HUES64 (cell line): ENCODE results near the gene SND1.
"Not testable (repeated sequence)": the region's sequence is repeated elsewhere in the genome, so short reads cannot be mapped to it uniquely, and the experiment has no call there.

Experiments used
- H3K27ac ChIP-seq: 2 replicates; pipeline ENCODE4 v1.7.0; 2013; ENCODE audit warnings: low read depth, low read length, inconsistent platforms
- H3K27me3 ChIP-seq: 2 replicates; pipeline ENCODE4 v1.6.1; 2013; ENCODE audit warnings: mild to moderate bottlenecking, low read length; ENCODE audit not compliant: insufficient read depth
- H3K36me3 ChIP-seq: 2 replicates; pipeline ENCODE4 v1.6.1; 2013; ENCODE audit warnings: mild to moderate bottlenecking, low read length; ENCODE audit not compliant: insufficient read depth
- H3K4me1 ChIP-seq: 2 replicates; pipeline ENCODE4 v1.6.1; 2013; ENCODE audit warnings: mild to moderate bottlenecking, low read length, moderate library complexity; ENCODE audit not compliant: insufficient read depth
- H3K4me3 ChIP-seq: 2 replicates; pipeline ENCODE4 v1.5.1; 2013; ENCODE audit warnings: mild to moderate bottlenecking, low read length, moderate library complexity
- H3K9ac ChIP-seq: 2 replicates; pipeline ENCODE4 v1.6.1; 2013; ENCODE audit warnings: mild to moderate bottlenecking, low read depth, low read length
- H3K9me3 ChIP-seq: 2 replicates; pipeline ENCODE4 v1.6.1; 2013; ENCODE audit warnings: low read depth, low read length; ENCODE audit not compliant: insufficient read depth
- WGBS: fragments of 150-250, 120-280 bp; methylation state at CpG from one replicate; pipeline ENCODE4 v1.1.7; 2013; ENCODE audit warnings: missing lambda C conversion rate; 5-methylcytosine and 5-hydroxymethylcytosine counted together

SND1 gene

GRCh38 chr7:127955051-127955531, 303.1 kb downstream of the SND1 start:
- Histone ChIP-seq H3K36me3 (peaks cover 11% of the 10 kb centered on the region), H3K27me3 (no peaks in the 10 kb centered on the region), H3K9ac (no peak overlapping the region), H3K27ac (no peak overlapping the region), H3K9me3 (no peaks in the 10 kb centered on the region), H3K4me1 (peaks cover 15% of the 10 kb centered on the region), H3K4me3 (no peak overlapping the region)
- WGBS, result 95% methylated on average over 7 of the region's 7 CpGs

- Histone ChIP-seq H3K4me3 (no peak overlapping the region), H3K27ac (no peak overlapping the region), H3K27me3 (no peaks in the 10 kb centered on the region), H3K9ac (no peak overlapping the region), H3K4me1 (peaks cover 15% of the 10 kb centered on the region), H3K36me3 (peaks cover 15% of the 10 kb centered on the region), H3K9me3 (no peaks in the 10 kb centered on the region)
- 93% methylated on average over 5 of the region's 5 CpGs for WGBS
Measured at GRCh38 chr7:127957886-127958285, 305.9 kb downstream of the SND1 start.

DNA sequence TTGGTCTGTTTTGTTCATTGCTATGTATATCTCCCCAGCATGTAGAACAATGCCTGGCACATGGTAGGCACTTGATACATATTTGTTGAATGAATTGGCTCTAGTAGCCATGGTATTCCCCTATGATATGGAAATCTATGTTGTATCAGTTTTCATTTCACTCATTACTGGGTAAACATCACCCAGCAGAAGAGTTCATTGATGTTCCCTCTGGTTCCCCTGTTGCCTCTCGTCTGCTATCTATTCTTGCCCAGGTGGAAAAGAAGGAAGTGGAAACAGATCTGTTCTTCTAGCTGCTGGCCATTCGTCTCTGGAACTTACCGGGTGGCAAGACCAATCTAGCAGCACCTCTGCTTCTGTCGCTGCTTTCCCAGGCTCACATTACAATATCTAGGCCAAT, 307.8 kb downstream of the SND1 start:
- H3K4me1 ChIP-seq, result no peaks in the 10 kb centered on the region; the same call in 1 of the 2 replicates
- no peak overlapping the region for H3K9ac ChIP-seq
- no peaks in the 10 kb centered on the region for H3K9me3 ChIP-seq
- H3K36me3 ChIP-seq, result peaks cover 17% of the 10 kb centered on the region
- WGBS, result 94% methylated on average over 4 of the region's 4 CpGs
- no peak overlapping the region for H3K4me3 ChIP-seq
- no peak overlapping the region for H3K27ac ChIP-seq
- H3K27me3 ChIP-seq, result no peaks in the 10 kb centered on the region

DNA sequence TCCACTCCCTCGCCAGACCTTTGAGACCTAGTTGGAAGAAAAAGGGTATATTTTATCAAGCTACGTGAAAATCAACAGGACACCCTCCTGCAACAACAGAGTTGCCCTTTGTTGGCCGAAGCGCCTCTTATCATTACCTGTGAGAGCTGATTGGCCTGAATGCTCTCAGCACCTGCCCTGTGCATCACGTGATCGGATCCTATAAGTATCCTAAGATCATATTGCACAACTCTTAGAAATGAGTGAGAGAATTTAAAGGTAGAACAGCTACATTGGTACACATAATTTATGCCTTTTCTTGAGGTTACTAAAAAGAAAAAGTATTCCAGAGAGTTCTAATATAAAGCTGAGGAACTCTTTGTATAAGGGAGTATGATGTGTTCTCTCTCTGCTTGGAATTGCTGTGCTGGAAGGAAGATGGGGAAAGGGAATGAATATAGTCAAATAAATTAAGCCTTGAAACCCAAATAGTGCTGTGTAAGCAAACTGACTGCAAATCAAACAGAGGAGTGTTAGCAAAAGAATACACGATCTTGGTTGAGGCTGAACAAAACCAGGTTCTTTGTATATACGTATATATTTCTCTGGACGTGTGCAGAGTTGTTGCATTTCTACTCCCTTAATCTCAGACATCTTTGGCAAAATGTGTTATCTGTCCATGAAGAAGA, 309.9 kb downstream of the SND1 start:
- 93% methylated on average over 7 of the region's 9 CpGs for WGBS
- Histone ChIP-seq H3K4me3 (no peak overlapping the region), H3K4me1 (no peaks in the 10 kb centered on the region), H3K9ac (no peak overlapping the region), H3K36me3 (peaks cover 17% of the 10 kb centered on the region), H3K27me3 (no peaks in the 10 kb centered on the region), H3K27ac (no peak overlapping the region), H3K9me3 (no peaks in the 10 kb centered on the region)

GRCh38 chr7:127962589-127963361, 310.8 kb downstream of the SND1 start:
- Histone ChIP-seq H3K9me3 (no peaks in the 10 kb centered on the region), H3K4me3 (no peak overlapping the region), H3K27ac (no peak overlapping the region), H3K36me3 (peaks cover 17% of the 10 kb centered on the region), H3K27me3 (no peaks in the 10 kb centered on the region), H3K4me1 (no peaks in the 10 kb centered on the region), H3K9ac (no peak overlapping the region)
- WGBS, result 91% methylated on average over 2 of the region's 5 CpGs

DNA sequence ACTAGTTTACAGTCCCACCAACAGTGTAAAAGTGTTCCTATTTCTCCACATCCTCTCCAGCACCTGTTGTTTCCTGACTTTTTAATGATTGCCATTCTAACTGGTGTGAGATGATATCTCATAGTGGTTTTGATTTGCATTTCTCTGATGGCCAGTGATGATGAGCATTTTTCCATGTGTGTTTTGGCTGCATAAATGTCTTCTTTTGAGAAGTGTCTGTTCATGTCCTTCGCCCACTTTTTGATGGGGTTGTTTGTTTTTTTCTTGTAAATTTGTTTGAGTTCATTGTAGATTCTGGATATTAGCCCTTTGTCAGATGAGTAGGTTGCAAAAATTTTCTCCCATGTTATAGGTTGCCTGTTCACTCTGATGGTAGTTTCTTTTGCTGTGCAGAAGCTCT, 311.9 kb downstream of the SND1 start:
- no CpG with 5 or more reads among the region's 1 CpG for WGBS
- H3K9me3 ChIP-seq, H3K27ac ChIP-seq, H3K9ac ChIP-seq, H3K4me3 ChIP-seq, H3K27me3 ChIP-seq, H3K4me1 ChIP-seq: not testable (repeated sequence)
- H3K36me3 ChIP-seq, result peaks cover 15% of the 10 kb centered on the region

DNA sequence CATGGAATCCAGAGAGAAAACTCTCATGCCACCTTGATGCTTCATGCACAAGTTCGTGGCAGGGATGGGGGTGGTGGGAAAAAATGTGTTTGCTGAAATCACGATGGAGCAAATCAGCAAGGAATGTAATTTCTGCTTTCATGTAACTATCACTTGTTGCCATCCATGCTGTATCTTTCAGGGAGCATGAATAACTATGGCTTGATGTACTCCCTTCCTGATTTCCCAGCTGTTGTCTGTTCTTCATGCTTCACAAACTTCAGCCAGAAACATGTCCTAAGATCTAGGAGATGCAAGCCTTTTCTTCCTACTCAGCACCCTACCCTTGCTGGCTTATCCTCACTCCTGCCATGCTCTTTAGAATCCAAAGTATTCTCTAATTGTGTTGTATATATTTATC, 315.3 kb downstream of the SND1 start:
- no peak overlapping the region for H3K27ac ChIP-seq
- H3K9me3 ChIP-seq, result no peaks in the 10 kb centered on the region
- WGBS, result 89% methylated on average over 2 of the region's 2 CpGs
- H3K9ac ChIP-seq, result no peak overlapping the region
- H3K36me3 ChIP-seq, result peaks cover 4% of the 10 kb centered on the region; the same call in 1 of the 2 replicates
- no peaks in the 10 kb centered on the region for H3K4me1 ChIP-seq
- H3K4me3 ChIP-seq, result no peak overlapping the region
- no peaks in the 10 kb centered on the region for H3K27me3 ChIP-seq

DNA sequence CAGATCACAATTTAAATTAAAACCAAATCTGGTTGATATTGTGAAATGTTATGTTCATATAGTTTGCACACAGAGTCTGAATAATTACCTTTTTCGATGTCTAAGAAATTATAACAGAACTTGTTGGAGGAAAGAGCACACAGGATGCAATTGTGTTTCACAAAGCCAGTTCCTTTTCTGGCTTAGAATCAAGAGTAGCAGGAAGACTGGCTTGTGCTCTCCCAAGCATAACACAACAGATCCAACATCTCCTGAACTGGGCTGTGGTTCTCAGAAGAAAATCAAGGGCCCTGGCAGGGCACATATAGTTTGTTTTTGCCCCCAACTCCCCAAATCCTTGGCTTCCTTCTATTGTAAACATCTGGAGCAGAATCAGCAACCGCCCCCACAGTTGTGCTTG, 316.6 kb downstream of the SND1 start:
- Histone ChIP-seq H3K9ac (no peak overlapping the region), H3K4me1 (no peaks in the 10 kb centered on the region), H3K36me3 (no peaks in the 10 kb centered on the region; the same call in 1 of the 2 replicates), H3K9me3 (no peaks in the 10 kb centered on the region), H3K4me3 (no peak overlapping the region), H3K27ac (no peak overlapping the region), H3K27me3 (no peaks in the 10 kb centered on the region)
- WGBS, result 98% methylated on average over 2 of the region's 2 CpGs

- Histone ChIP-seq H3K4me1 (peaks cover 5% of the 10 kb centered on the region; the same call in 1 of the 2 replicates), H3K9me3 (peaks cover 13% of the 10 kb centered on the region), H3K27me3 (no peaks in the 10 kb centered on the region), H3K27ac (no peak overlapping the region), H3K36me3 (peaks cover 16% of the 10 kb centered on the region), H3K4me3 (no peak overlapping the region), H3K9ac (no peak overlapping the region)
Measured at GRCh38 chr7:127973832-127974231, 321.8 kb downstream of the SND1 start.

DNA sequence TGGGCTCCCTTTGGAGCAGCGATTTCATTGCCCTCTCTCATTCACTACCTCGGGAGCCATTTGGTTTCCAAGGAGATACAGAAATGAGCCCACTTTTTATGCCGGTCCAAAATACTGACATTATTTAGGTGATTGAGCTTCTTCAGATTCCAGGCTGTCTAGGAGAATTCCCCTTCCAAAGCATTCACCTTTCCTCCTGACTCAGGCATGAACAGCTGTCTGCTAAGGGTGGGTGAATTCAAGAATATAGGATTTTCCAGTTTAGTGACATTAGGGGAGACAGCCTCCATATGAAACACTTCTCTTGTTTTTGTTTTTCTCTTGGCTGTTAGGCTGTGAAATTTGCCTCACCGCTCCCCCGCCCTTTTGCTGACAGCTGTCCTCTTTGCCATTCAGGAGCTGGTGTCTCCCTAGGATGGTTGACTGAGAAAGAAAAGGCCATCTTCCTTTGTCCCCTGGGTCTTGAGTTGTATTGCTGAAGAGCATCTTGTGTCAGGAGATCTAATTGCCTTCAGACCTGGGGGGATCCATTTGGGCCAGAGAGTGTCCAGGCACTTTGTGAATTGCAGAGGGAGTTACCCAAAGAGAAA, 322.5 kb downstream of the SND1 start:
- Histone ChIP-seq H3K4me1 (peaks cover 5% of the 10 kb centered on the region; the same call in 1 of the 2 replicates), H3K27ac (no peak overlapping the region), H3K4me3 (no peak overlapping the region), H3K9me3 (peaks cover 18% of the 10 kb centered on the region), H3K9ac (no peak overlapping the region), H3K27me3 (no peaks in the 10 kb centered on the region), H3K36me3 (peaks cover 18% of the 10 kb centered on the region)
- WGBS, result 95% methylated on average over 5 of the region's 5 CpGs

DNA sequence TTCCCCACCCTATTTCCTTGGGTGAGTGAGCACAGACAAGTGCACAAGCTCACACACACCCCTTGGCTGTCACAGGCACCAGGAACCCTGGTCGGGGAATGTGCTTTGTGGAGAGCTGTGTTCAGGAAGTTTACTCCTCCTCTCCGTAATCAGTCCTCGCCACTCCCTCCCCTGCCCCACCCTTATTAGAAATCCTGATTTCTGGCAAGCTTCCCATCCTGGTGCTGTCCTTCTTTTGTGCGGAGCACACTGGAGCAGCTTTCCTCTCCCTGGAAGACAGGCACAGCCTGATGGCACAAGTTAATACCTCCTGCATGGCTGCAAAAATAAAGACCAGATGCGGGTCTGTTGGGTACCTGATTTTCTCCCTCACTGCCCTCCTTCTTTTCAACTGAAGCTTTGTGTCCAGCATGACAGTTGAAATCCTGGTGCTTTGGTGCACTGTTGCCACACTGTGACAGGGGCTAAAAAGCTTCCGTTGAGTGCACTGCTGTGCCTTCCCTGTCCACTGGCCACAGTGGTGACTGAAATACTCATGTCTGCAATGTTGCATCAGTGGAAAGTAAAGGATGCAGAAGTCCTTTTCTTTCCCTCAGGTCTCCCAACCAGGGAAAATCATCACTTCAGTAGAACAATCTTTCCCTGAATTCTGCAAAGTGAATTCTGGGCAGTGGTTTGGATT, 324.2 kb downstream of the SND1 start:
- no peak overlapping the region for H3K4me3 ChIP-seq
- H3K4me1 ChIP-seq, result peaks cover 11% of the 10 kb centered on the region
- WGBS, result 85% methylated on average over 5 of the region's 6 CpGs
- H3K27ac ChIP-seq, result peak overlapping the region; percentile 30; the same call in 1 of the 2 replicates
- H3K9me3 ChIP-seq, result peaks cover 18% of the 10 kb centered on the region
- H3K36me3 ChIP-seq, result peaks cover 18% of the 10 kb centered on the region
- H3K9ac ChIP-seq, result no peak overlapping the region
- H3K27me3 ChIP-seq, result no peaks in the 10 kb centered on the region
